Stomach (tissue), 4 donors: ENCODE results near the gene RRAGC.

Source experiments
- CTCF ChIP-seq, 7 experiments: fragments of 450-650 bp in 4 of 7; fragments of 200-600 bp in 3 of 7; sonication (generic) in 3 of 7; IDR thresholded peaks; one replicate each; pipeline ENCODE4 v1.5.1; 2016 to 2019; ENCODE audit warnings: antibody characterized with exemption in 7 of 7, control low read depth in 2 of 7, mild to moderate bottlenecking in 1 of 7
- EP300 ChIP-seq: sonication (generic); formaldehyde crosslinking; IDR thresholded peaks from one replicate; pipeline ENCODE4 v1.6.1; 2017; ENCODE audit warnings: antibody characterized with exemption
- POLR2AphosphoS5 ChIP-seq, 3 donors: sonication (generic); formaldehyde crosslinking; IDR thresholded peaks; one replicate each; pipeline ENCODE4 v1.6.1; 2016; ENCODE audit warnings: antibody characterized with exemption in 3 of 3

- TF ChIP-seq CTCF (IDR thresholded peaks at IDR 0.05) (no peak), POLR2AphosphoS5 (IDR thresholded peaks at IDR 0.05) (no peak), EP300 (no peak)
Observed at GRCh38 chr1:38803647-38804046, 55.9 kb downstream of the RRAGC start.
